Measurements from ENCODE around the gene CEPT1. TPM values are rescaled to one million over a fixed set of nuclear protein-coding genes. Genes with fewer than 3 reads are reported as not detected.
A peak's percentile ranks its signal among the peaks of the same experiment; 100 is the strongest.
"Not testable (repeated sequence)": the region's sequence is repeated elsewhere in the genome, so short reads cannot be mapped to it uniquely, and the experiment has no call there.

Gene CEPT1
- 20.8 to 25.6 TPM (median 24.2 TPM) in 3 replicates for total RNA-seq
- long read RNA-seq, transcript CEPT1-201 (9 exons, 2,198 nt), result major isoform, 9 of 14 reads
- long read RNA-seq, partial matches to known transcripts, result 1 of 14 reads
- long read RNA-seq, other reads (novel, unspliced or antisense), result 3 of 14 reads

DNA sequence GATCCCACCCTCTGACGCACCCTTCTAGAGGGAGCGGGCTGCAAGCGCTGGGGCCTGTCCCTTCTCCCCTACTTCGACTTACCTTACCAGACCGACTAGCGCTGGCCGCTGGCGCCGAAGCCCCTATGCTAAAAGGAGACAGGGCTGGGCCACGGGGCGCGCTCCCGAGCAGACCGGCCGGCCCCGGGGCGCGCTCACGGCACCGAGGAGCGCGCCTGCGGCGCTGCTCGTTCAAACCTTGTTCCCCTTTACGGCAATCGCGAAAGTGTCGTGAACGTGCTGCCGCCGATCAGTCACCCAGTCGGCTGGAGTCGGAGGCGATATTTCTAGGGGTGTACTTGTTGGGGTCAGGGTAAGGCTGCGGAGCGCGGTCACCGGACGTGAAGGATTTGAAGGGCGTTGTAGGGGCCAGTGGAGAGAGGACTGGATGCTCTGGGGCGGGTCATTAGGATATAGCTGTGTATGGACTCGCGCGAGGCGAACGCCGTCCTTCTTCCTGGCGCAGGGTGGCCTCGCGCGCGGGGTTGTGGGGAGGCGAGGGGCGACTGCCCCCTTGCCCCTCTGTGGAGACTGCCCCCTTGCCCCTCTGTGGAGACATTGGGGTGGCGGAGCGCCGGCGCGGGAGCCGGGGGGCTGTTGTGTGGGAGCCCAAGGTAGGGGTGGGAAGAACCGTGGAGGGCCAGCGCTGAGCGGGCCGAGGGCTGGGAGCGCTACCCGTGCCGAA lies at the start of gene CEPT1, which contains the start of gene DRAM2:
TSS of gene CEPT1 (plus strand) at position 268 of the 724 bp plus-strand sequence. CDS start 7,492 bp downstream, outside the sequence.
TSS of gene DRAM2 (minus strand) at position 138 of the 724 bp plus-strand sequence. CDS start 8,539 bp downstream, outside the sequence.
- no peak for TF ChIP-seq CTCF (IDR thresholded peaks at IDR 0.05)
- Mint-ChIP-seq H3K4me3 (ENCODE audit: unreplicated experiment) (peak within 1 kb of the TSS; percentile 98), H3K4me1 (ENCODE audit: low read depth) (peaks cover 35% of the 10 kb centered on the region), H3K36me3 (ENCODE audit: low read depth) (peaks cover 4% of the 10 kb centered on the region), H3K27ac (ENCODE audit: unreplicated experiment) (peak within 1 kb of the TSS; percentile 99), H3K9me3 (ENCODE audit: low read depth) (no peaks in the 10 kb centered on the region), H3K27me3 (ENCODE audit: low read depth) (no peaks in the 10 kb centered on the region)
- peak; percentile 96 for DNase-seq (ENCODE audit: low spot score)

DNA sequence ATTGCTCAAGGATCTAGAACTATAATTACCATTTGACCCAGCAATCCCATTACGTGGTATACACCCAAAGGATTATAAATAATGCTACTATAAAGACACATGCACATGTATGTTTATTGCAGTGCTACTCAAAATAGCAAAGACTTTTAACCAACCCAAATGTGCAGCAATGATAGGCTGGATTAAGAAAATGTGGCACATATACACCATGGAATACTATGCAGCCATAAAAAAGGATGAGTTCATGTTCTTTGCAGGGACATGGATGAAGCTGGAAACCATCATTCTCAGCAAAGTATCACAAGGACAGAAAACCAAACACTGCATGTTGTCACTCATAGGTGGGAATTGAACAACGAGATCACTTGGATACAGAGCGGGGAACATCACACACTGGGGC lies 44.6 kb upstream of the CEPT1 start:
- not testable (repeated sequence) for H3K27ac Mint-ChIP-seq (ENCODE audit: unreplicated experiment); H3K27me3 Mint-ChIP-seq (ENCODE audit: low read depth); H3K36me3 Mint-ChIP-seq (ENCODE audit: low read depth); DNase-seq (ENCODE audit: low spot score); H3K4me1 Mint-ChIP-seq (ENCODE audit: low read depth); H3K4me3 Mint-ChIP-seq (ENCODE audit: unreplicated experiment)
- peaks cover 58% of the 10 kb centered on the region for H3K9me3 Mint-ChIP-seq (ENCODE audit: low read depth)

GRCh38 chr1:111097356-111098099 lies 42.5 kb upstream of the CEPT1 start:
- H3K4me3 Mint-ChIP-seq (ENCODE audit: unreplicated experiment), result no peak overlapping the region
- H3K4me1 Mint-ChIP-seq (ENCODE audit: low read depth), result no peaks in the 10 kb centered on the region
- no peak for DNase-seq (ENCODE audit: low spot score)
- TF ChIP-seq CTCF (IDR thresholded peaks at IDR 0.05), result no peak
- H3K36me3 Mint-ChIP-seq (ENCODE audit: low read depth), result peaks cover 10% of the 10 kb centered on the region
- no peak overlapping the region for H3K27ac Mint-ChIP-seq (ENCODE audit: unreplicated experiment)
- no peaks in the 10 kb centered on the region for H3K27me3 Mint-ChIP-seq (ENCODE audit: low read depth)
- H3K9me3 Mint-ChIP-seq (ENCODE audit: low read depth), result peaks cover 72% of the 10 kb centered on the region

DNA sequence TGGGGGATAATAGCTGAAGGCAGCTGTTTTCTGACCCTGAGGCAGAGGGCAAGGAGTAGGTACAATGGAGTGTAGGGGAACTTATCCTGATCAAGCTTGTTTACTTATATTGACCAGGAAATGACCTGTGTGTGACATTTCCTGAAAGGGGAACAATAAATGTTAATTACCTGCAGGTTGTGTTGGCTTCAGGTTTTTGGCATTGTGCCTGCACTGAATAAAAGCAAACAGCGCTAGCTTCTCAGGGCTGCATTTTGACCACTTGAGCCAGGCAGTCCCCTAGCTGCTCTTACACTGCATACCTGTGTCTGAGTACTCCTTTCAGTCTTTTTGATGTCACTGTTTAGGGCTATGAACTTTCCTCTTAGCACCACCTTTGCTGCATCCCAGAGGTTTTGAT lies 40.7 kb upstream of the CEPT1 start:
- Mint-ChIP-seq H3K27me3 (ENCODE audit: low read depth) (no peaks in the 10 kb centered on the region), H3K4me3 (ENCODE audit: unreplicated experiment) (no peak overlapping the region), H3K9me3 (ENCODE audit: low read depth) (peaks cover 68% of the 10 kb centered on the region), H3K36me3 (ENCODE audit: low read depth) (peaks cover 11% of the 10 kb centered on the region), H3K27ac (ENCODE audit: unreplicated experiment) (no peak overlapping the region), H3K4me1 (ENCODE audit: low read depth) (no peaks in the 10 kb centered on the region)
- TF ChIP-seq CTCF (IDR thresholded peaks at IDR 0.05), result no peak
- DNase-seq (ENCODE audit: low spot score), result no peak

- no peak for TF ChIP-seq CTCF (IDR thresholded peaks at IDR 0.05)
- peaks cover 11% of the 10 kb centered on the region for H3K36me3 Mint-ChIP-seq (ENCODE audit: low read depth)
- no peak overlapping the region for H3K4me3 Mint-ChIP-seq (ENCODE audit: unreplicated experiment)
- no peaks in the 10 kb centered on the region for H3K27me3 Mint-ChIP-seq (ENCODE audit: low read depth)
- no peak overlapping the region for H3K27ac Mint-ChIP-seq (ENCODE audit: unreplicated experiment)
- no peak for DNase-seq (ENCODE audit: low spot score)
- H3K9me3 Mint-ChIP-seq (ENCODE audit: low read depth), result peaks cover 73% of the 10 kb centered on the region
- no peaks in the 10 kb centered on the region for H3K4me1 Mint-ChIP-seq (ENCODE audit: low read depth)
Observed at GRCh38 chr1:111101854-111102642, 38.0 kb upstream of the CEPT1 start.
